ENCODE data around the gene AKNA. TPM values are rescaled to one million over a fixed set of nuclear protein-coding genes. Genes with fewer than 3 reads are reported as not detected.
A peak's percentile ranks its signal among the peaks of the same experiment; 100 is the strongest.
"Not testable (repeated sequence)": the region's sequence is repeated elsewhere in the genome, so short reads cannot be mapped to it uniquely, and the experiment has no call there.

AKNA gene
- total RNA-seq, 1 donor from 2014 or later: 24.6 TPM

DNA sequence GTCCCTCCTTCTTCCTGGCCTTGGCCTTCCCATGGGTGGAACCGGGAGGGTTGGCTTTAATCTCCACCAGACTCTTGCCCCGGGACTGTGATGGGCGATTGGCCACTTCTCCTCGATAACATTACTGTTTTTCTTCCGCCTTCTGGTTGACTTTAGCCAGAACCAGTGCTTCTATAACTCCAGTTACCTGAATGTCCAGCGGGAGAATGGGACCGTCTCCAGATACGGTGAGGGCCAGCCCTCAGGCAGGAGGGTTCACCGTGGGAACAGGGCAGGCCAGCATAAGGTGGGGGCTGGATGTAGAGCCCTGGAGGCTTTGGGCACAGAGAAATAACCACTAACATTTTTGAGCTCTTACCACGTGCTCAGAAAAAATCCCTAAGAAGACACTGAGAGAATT, 57.1 kb downstream of the AKNA start:
- TF ChIP-seq, protein P1, sequence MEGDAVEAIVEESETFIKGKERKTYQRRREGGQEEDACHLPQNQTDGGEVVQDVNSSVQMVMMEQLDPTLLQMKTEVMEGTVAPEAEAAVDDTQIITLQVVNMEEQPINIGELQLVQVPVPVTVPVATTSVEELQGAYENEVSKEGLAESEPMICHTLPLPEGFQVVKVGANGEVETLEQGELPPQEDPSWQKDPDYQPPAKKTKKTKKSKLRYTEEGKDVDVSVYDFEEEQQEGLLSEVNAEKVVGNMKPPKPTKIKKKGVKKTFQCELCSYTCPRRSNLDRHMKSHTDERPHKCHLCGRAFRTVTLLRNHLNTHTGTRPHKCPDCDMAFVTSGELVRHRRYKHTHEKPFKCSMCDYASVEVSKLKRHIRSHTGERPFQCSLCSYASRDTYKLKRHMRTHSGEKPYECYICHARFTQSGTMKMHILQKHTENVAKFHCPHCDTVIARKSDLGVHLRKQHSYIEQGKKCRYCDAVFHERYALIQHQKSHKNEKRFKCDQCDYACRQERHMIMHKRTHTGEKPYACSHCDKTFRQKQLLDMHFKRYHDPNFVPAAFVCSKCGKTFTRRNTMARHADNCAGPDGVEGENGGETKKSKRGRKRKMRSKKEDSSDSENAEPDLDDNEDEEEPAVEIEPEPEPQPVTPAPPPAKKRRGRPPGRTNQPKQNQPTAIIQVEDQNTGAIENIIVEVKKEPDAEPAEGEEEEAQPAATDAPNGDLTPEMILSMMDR (IDR thresholded peaks at IDR 0.05; ENCODE audit: unreplicated experiment): no peak
- no peaks in the 10 kb centered on the region for H3K4me1 Mint-ChIP-seq (ENCODE audit: low read depth)
- H3K27me3 Mint-ChIP-seq: no peaks in the 10 kb centered on the region
- peaks cover 2% of the 10 kb centered on the region for H3K36me3 Mint-ChIP-seq (ENCODE audit: insufficient read depth)
- no peaks in the 10 kb centered on the region for H3K9me3 Mint-ChIP-seq (ENCODE audit: low read depth)
- DNase-seq (ENCODE audit: low spot score, unreplicated experiment): no peak
- H3K4me3 Mint-ChIP-seq (ENCODE audit: low read depth): no peak overlapping the region
- no peak overlapping the region for H3K27ac Mint-ChIP-seq

DNA sequence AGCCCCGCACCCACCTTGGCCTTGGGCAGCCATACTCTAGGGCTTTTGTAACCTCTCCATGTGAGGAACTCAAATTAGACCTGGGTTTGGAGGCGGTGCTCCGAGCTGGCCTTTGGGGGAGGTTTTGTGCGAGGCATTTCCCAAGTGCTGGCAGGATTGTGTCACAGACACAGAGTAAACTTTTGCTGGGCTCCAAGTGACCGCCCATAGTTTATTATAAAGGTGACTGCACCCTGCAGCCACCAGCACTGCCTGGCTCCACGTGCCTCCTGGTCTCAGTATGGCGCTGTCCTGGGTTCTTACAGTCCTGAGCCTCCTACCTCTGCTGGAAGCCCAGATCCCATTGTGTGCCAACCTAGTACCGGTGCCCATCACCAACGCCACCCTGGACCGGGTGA, 58.2 kb downstream of the AKNA start, which contains the start of gene ORM2:
ORM2 (plus strand) TSS at position 245 of the 398 bp plus-strand sequence; CDS start at position 281, 36 bp downstream.
- H3K9me3 Mint-ChIP-seq (ENCODE audit: low read depth); H3K4me1 Mint-ChIP-seq (ENCODE audit: low read depth); H3K27ac Mint-ChIP-seq: not testable (repeated sequence)

DNA sequence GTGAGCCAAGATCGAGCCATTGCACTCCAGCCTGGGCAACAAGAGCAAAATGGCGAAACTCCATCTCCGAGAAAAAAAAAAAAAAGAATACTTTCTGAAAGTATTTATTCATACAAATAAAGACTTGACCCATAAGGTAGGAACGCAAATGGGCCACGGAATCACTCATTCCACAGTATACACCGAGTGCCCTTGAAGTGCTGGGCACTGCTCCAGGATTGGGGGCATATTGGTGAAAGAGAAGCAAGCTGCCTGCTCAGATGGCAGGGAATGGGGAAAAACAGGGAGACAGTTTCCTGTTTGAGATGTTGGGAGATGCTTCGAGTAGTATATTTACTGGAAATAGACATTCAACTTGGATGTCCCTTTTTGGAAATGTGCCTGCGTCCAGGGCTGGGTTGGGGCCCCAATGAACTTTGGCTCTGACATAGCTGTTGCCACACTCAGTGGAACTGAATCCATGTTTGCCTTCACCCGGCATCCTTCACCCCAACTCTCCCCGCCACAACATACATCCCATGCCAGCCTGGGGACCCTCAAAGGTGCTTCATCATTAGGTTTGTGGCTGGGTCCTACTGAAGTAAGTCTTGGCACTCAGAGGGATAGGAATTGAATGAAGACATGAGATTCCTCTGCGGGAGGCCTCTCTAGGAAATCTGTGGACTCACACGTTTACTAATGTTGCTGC, 58.7 kb downstream of the AKNA start:
- not testable (repeated sequence) for H3K36me3 Mint-ChIP-seq (ENCODE audit: insufficient read depth); H3K4me3 Mint-ChIP-seq (ENCODE audit: low read depth); DNase-seq (ENCODE audit: low spot score, unreplicated experiment); H3K27ac Mint-ChIP-seq; H3K27me3 Mint-ChIP-seq; H3K4me1 Mint-ChIP-seq (ENCODE audit: low read depth); H3K9me3 Mint-ChIP-seq (ENCODE audit: low read depth)

More for the DNA sequence above, 58.2 kb downstream of the AKNA start, which contains the start of gene ORM2:
- not testable (repeated sequence) for H3K4me3 Mint-ChIP-seq (ENCODE audit: low read depth); H3K27me3 Mint-ChIP-seq; H3K36me3 Mint-ChIP-seq (ENCODE audit: insufficient read depth); DNase-seq (ENCODE audit: low spot score, unreplicated experiment)

DNA sequence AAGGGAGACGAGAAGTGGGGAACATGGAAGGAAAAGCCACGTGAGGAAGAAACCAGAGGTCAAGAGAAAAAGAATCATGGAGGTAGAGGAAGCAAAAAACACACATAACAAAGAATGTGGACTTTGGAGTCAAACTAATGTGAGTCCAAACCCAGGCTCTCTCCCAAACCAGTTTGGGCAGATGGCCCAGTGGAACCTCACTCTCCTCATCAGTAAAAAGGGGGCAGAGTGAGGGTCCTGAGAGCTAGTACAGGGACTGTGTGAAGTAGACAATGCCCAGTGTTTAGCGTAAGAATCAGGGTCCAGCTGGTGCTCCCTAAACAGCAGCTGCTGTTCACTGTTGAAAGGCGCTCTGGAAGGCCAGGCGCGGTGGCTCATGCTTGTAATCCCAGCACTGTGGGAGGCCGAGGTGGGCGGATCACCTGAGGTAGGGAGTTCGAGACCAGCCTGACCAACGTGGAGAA, 59.4 kb downstream of the AKNA start:
- H3K4me3 Mint-ChIP-seq (ENCODE audit: low read depth); H3K27ac Mint-ChIP-seq; H3K4me1 Mint-ChIP-seq (ENCODE audit: low read depth); H3K9me3 Mint-ChIP-seq (ENCODE audit: low read depth); H3K36me3 Mint-ChIP-seq (ENCODE audit: insufficient read depth); H3K27me3 Mint-ChIP-seq: not testable (repeated sequence)
- DNase-seq (ENCODE audit: low spot score, unreplicated experiment): peak; percentile 22

DNA sequence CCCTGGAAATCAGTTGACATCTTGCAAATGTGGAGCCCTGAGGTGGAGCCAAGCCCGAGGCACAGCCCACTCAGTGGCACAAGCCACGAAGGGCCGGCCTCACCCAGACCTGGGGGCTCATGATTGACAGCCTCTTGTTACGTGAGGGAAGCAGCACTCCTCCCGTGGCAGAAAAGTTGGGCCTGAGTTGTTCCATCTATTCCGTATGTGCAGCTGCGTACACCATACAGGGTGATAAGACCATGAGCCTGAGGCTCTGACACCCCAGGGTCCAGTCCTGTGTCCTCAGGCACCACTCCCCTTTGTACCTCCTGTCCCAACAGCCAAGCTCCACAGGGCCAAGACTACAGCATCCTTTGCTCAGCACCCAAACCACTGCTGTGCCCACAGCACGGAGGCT, 60.0 kb downstream of the AKNA start:
- no peaks in the 10 kb centered on the region for H3K9me3 Mint-ChIP-seq (ENCODE audit: low read depth)
- DNase-seq (ENCODE audit: low spot score, unreplicated experiment): peak; percentile 25
- H3K27me3 Mint-ChIP-seq: no peaks in the 10 kb centered on the region
- no peaks in the 10 kb centered on the region for H3K36me3 Mint-ChIP-seq (ENCODE audit: insufficient read depth)
- H3K4me3 Mint-ChIP-seq (ENCODE audit: low read depth): no peak overlapping the region
- no peak overlapping the region for H3K27ac Mint-ChIP-seq
- TF ChIP-seq, protein P1 (IDR thresholded peaks at IDR 0.05; ENCODE audit: unreplicated experiment): no peak
- H3K4me1 Mint-ChIP-seq (ENCODE audit: low read depth): no peaks in the 10 kb centered on the region

DNA sequence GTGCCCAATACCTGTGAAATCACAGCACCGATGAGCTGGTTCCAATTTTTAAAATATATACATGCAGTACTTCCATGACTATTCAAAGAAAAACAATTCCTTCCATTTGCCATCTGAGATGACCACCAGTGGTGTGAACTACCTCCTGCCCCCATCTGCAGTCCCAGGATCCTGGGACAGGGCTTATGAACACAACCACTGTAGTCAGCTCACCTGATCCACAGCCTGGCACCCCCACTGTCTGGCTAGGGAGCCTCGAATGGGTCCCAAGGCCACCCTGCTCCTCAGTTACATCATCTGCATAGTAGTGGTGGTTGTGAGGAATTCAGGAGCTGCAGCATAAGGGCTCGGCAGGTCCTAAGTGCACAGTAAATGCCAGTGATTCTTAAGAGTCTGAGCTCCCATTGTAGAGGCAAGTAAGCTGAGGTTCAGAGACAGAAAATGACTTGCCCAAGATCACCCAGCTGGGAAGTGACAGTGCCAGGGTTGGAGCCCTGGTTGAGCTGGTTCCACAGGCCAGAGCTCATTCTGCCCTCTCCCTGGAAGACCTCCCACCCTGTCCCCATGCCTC, 62.0 kb downstream of the AKNA start:
- not testable (repeated sequence) for H3K4me1 Mint-ChIP-seq (ENCODE audit: low read depth); DNase-seq (ENCODE audit: low spot score, unreplicated experiment); H3K27me3 Mint-ChIP-seq; H3K9me3 Mint-ChIP-seq (ENCODE audit: low read depth); H3K27ac Mint-ChIP-seq; H3K36me3 Mint-ChIP-seq (ENCODE audit: insufficient read depth); H3K4me3 Mint-ChIP-seq (ENCODE audit: low read depth)

DNA sequence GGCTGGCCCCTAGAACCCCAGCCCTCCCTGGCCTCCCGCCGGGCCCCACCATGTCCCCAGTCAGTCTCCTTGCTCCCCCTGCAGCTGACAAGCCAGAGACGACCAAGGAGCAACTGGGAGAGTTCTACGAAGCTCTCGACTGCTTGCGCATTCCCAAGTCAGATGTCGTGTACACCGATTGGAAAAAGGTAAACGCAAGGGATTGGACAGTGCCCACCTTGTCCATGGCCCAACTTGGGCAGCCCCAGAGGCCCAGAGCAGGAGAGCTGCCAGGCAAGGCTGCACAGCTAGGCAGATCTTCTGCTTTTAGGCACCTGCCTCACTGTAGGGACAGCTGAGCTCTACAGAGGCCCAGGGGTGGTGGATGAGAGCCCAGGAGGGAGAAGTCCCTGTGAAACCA, 62.8 kb downstream of the AKNA start:
- not testable (repeated sequence) for H3K4me1 Mint-ChIP-seq (ENCODE audit: low read depth); H3K4me3 Mint-ChIP-seq (ENCODE audit: low read depth); H3K27ac Mint-ChIP-seq; H3K27me3 Mint-ChIP-seq; H3K36me3 Mint-ChIP-seq (ENCODE audit: insufficient read depth); H3K9me3 Mint-ChIP-seq (ENCODE audit: low read depth); DNase-seq (ENCODE audit: low spot score, unreplicated experiment)

DNA sequence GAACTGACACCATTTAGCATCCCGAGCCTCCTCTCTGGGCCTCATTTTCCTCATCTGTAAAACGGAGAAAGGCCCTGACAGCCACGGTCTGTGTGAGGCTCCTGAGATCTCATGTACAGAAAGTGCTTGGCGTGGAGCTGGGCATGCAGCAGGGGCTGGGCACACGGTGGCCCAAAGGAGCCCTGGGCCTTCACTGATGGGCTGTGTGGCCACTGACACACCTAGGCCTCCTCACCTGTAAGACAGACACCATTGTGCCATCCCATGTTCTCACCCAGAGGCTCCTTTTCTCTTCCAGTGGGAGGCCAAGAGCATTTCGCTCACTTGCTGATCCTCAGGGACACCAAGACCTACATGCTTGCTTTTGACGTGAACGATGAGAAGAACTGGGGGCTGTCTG, 63.3 kb downstream of the AKNA start:
- no peak overlapping the region for H3K27ac Mint-ChIP-seq
- DNase-seq (ENCODE audit: low spot score, unreplicated experiment): peak; percentile 31
- H3K4me1 Mint-ChIP-seq (ENCODE audit: low read depth): no peaks in the 10 kb centered on the region
- no peak overlapping the region for H3K4me3 Mint-ChIP-seq (ENCODE audit: low read depth)
- H3K27me3 Mint-ChIP-seq: no peaks in the 10 kb centered on the region
- no peaks in the 10 kb centered on the region for H3K9me3 Mint-ChIP-seq (ENCODE audit: low read depth)
- TF ChIP-seq, protein P1 (IDR thresholded peaks at IDR 0.05; ENCODE audit: unreplicated experiment): no peak
- no peaks in the 10 kb centered on the region for H3K36me3 Mint-ChIP-seq (ENCODE audit: insufficient read depth)

DNA sequence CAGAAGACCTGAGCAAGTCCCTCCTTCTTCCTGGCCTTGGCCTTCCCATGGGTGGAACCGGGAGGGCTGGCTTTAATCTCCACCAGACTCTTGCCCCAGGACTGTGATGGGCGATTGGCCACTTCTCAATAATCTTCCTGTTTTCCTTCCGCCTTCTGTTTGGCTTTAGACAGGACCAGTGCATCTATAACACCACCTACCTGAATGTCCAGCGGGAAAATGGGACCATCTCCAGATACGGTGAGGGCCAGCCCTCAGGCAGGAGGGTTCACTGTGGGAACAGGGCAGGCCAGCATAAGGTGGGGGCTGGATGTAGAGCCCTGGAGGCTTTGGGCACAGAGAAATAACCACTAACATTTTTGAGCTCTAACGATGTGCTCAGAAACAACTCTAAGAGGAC, 63.9 kb downstream of the AKNA start:
- H3K4me1 Mint-ChIP-seq (ENCODE audit: low read depth); H3K27ac Mint-ChIP-seq; DNase-seq (ENCODE audit: low spot score, unreplicated experiment); H3K27me3 Mint-ChIP-seq; H3K4me3 Mint-ChIP-seq (ENCODE audit: low read depth); H3K36me3 Mint-ChIP-seq (ENCODE audit: insufficient read depth); H3K9me3 Mint-ChIP-seq (ENCODE audit: low read depth): not testable (repeated sequence)

DNA sequence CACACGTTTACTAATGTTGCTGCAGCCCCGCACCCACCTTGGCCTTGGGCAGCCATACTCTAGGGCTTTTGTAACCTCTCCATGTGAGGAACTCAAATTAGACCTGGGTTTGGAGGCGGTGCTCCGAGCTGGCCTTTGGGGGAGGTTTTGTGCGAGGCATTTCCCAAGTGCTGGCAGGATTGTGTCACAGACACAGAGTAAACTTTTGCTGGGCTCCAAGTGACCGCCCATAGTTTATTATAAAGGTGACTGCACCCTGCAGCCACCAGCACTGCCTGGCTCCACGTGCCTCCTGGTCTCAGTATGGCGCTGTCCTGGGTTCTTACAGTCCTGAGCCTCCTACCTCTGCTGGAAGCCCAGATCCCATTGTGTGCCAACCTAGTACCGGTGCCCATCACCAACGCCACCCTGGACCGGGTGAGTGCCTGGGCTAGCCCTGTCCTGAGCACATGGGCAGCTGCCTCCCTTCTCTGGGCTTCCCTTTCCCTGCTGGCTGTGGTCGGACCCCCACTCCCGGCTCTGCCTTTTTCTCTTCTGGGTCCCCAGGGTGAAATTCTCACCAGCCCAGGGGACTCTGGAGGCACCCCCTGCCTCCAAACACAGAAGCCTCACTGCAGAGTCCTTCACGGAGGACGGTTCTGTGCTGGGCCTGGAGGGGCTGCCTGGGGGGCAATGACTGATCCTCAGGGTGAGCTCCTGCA, 64.8 kb downstream of the AKNA start, which contains the start of gene ORM1:
ORM1 (plus strand) TSS at position 268 of the 701 bp plus-strand sequence; CDS start at position 304, 36 bp downstream.
- H3K4me1 Mint-ChIP-seq (ENCODE audit: low read depth); H3K36me3 Mint-ChIP-seq (ENCODE audit: insufficient read depth); H3K27me3 Mint-ChIP-seq; H3K4me3 Mint-ChIP-seq (ENCODE audit: low read depth); H3K27ac Mint-ChIP-seq; H3K9me3 Mint-ChIP-seq (ENCODE audit: low read depth); DNase-seq (ENCODE audit: low spot score, unreplicated experiment): not testable (repeated sequence)

Data from progenitor cell of endocrine pancreas (in vitro differentiated cells).